ENCODE results near the gene PRSS8. TPM values are rescaled to one million over a fixed set of nuclear protein-coding genes. Genes with fewer than 3 reads are reported as not detected.

The PRSS8 gene
- total RNA-seq, 4 donors from 2014 or later = 0.31 to 2.6 (median 2.6) TPM; not detected in 1

DNA sequence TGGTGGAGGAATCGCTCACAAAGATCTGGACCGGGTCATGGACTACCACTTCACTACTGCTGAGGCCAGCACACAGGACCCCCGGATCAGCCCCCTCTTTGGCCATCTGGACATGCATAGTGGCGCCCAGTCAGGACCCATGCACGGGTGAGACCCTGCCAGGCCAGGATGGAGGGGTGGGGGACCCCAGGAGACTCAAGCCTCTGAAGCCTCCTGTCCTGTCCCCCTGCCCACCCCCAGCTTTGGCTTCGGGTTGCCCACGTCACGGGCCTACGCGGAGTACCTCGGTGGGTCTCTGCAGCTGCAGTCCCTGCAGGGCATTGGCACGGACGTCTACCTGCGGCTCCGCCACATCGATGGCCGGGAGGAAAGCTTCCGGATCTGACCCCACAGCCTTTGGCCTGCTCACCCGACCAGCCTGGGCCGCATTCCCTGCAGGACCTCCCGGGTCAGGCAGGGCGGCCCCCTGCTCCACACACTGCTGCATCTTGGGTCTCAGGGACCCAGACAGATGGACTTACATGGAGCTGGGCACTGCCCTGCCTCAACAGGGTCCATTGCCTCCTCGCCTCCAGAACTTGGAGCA is 23.6 kb downstream of the PRSS8 start:
- TF ChIP-seq, protein P1, sequence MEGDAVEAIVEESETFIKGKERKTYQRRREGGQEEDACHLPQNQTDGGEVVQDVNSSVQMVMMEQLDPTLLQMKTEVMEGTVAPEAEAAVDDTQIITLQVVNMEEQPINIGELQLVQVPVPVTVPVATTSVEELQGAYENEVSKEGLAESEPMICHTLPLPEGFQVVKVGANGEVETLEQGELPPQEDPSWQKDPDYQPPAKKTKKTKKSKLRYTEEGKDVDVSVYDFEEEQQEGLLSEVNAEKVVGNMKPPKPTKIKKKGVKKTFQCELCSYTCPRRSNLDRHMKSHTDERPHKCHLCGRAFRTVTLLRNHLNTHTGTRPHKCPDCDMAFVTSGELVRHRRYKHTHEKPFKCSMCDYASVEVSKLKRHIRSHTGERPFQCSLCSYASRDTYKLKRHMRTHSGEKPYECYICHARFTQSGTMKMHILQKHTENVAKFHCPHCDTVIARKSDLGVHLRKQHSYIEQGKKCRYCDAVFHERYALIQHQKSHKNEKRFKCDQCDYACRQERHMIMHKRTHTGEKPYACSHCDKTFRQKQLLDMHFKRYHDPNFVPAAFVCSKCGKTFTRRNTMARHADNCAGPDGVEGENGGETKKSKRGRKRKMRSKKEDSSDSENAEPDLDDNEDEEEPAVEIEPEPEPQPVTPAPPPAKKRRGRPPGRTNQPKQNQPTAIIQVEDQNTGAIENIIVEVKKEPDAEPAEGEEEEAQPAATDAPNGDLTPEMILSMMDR (IDR thresholded peaks at IDR 0.05) = no peak
- DNase-seq (ENCODE audit: low spot score) = no peak
- ATAC-seq (ENCODE audit: low FRiP score) = no peak

DNA sequence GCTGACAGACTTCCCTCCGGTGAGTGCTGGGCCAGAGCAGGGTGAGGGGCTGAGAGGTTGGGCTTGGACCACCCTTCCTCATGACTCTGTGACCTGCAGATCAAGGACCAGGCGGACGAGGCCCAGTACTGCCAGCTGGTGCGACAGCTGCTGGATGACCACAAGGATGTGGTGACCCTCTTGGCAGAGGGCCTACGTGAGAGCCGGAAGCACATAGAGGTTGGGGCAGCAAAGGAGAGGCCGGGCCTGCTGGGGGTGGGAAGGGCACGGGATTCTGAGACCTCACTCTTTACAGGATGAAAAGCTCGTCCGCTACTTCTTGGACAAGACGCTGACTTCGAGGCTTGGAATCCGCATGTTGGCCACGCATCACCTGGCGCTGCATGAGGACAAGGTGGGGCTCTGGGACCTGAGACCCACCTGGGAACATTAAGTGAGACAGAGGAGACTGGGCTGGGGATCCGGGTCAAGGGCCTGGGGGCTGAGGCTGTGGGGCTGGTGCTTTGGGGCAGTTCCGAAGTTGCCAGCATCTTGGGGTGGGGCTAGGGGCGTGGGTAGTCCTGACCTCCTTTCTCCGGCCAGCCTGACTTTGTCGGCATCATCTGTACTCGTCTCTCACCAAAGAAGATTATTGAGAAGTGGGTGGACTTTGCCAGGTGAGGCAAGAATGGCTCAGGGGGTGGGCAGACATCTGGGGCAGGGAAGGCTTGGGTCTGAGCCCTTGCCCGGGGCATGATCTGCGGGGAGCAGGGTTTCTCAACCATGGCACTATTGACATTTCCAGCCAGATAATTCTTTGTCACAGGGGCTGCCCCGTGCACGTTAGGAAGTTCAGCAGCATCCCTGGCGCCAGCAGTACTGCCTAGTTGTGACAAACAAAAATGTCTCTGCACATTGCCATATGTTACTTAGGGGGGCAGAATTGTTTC is 25.2 kb downstream of the PRSS8 start:
- TF ChIP-seq, protein P1 (IDR thresholded peaks at IDR 0.05) = no peak
- DNase-seq (ENCODE audit: low spot score) (no peak), ATAC-seq (ENCODE audit: low FRiP score) (no peak)

DNA sequence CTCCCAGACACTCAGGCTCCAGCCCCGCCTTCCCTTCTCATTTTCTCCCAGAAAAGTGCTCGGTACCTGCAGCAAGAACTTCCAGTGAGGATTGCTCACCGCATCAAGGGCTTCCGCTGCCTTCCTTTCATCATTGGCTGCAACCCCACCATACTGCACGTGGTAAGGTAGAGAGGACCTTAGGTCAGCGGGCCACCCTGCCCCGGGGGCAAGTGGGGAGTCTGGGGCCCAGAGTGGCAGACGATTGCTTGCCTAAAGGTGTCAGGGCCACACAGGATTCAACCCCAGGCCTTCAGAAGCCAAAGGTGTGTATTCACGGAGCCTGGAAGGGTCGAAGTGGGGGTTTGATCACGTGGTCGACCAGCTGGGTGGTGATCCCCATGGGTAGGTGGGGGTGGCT is 25.9 kb downstream of the PRSS8 start:
- TF ChIP-seq, protein P1 (IDR thresholded peaks at IDR 0.05) = no peak
- ATAC-seq (ENCODE audit: low FRiP score) = no peak

DNA sequence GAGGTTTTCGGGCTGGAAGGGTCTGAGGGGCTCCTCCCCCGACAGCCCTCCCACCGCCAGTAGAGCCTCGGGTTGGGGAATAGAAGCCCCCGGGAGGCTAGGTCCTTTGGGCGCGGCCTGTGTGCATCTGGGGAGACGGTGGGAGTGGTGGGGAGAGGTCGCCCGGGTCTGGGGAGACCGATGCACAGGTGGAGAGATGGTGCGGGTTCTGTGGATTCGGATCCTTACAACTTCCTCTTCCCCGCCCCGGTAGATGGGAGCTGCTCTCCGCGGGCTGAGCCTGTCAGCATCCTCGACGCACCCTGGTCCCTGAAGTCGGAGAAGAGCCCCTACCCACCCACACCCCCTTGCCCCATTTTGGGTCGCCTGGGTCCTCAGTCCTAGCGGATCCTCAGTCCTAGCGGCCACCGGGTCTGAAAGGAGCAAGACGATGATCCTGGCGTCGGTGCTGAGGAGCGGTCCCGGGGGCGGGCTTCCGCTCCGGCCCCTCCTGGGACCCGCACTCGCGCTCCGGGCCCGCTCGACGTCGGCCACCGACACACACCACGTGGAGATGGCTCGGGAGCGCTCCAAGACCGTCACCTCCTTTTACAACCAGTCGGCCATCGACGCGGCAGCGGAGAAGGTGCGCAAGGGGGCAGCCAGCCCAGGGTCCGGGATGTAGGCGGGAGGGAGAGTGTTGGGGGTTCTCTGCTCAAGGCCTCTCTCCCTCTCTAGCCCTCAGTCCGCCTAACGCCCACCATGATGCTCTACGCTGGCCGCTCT is 26.6 kb downstream of the PRSS8 start:
- TF ChIP-seq, protein P1 (IDR thresholded peaks at IDR 0.05) = no peak
- ATAC-seq (ENCODE audit: low FRiP score) = no peak

More for the DNA sequence above, 25.9 kb downstream of the PRSS8 start:
- DNase-seq (ENCODE audit: low spot score) = no peak

DNA sequence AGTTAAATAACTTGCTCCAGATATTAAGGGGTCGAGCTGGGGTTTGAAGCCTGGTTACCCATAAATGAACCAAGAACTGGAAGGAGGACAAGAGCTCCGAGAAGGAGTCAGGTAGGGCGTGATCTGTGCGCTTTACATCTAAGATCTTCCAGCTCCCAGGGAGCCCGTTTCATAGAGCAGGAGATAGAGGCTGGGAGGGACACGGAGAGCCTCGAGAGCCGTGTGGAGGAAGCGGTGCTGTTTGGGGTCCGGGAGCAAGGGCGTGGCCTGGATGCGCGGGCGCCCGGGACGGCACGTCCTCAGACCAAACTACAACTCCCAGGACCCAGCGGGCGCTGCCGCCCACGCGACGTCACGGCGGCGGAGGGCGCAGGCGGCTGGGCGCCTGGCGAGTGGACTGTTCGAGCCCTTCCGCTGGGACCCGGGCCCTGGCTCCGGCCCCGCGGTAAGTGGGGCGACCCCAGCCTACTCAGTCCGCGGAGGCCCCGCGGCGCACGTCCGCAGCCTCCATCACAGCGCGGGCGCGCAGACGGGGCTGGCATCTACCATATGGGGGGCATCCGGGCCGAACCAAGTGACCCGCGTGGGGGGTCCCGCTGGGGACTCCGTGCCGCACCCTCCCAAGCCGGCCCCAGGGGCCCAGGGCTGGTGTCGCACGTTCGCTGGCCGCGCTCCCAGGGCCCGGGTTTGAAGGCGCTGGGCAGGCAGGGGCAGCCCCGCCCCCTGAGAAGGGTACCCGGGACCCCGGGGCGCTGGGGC is 27.3 kb downstream of the PRSS8 start, which contains the start of gene BCKDK:
TSS of gene BCKDK (plus strand) at position 352 of the 759 bp plus-strand sequence. CDS start 838 bp downstream, outside the sequence.
- ATAC-seq (ENCODE audit: low FRiP score) = peak; percentile 70
- no peak for DNase-seq (ENCODE audit: low spot score)
- TF ChIP-seq, protein P1 (IDR thresholded peaks at IDR 0.05) = no peak

More for the DNA sequence above, 26.6 kb downstream of the PRSS8 start:
- no peak for DNase-seq (ENCODE audit: low spot score)

DNA sequence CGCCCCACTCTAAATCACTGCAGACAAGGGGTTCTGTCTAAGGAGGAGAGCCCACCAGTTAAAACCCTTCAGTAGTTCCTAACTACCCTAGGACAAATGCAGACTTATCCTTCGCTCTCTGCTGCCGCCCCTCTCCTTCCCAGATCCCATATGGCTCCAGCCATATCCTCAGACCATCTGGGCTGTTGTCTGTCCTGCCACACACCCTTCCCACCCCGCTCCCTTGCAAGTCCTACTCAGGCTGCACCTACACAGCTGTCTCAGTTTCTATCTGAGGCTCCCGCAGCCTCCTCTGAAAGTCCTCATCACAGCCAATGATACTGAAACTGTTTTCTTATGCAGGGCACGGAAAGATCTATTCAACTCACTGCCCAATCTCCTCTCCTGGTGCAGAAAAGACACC is 28.1 kb downstream of the PRSS8 start:
- ATAC-seq (ENCODE audit: low FRiP score) (no peak), DNase-seq (ENCODE audit: low spot score) (no peak)
- TF ChIP-seq, protein P1 (IDR thresholded peaks at IDR 0.05) = no peak
